Liver (tissue), 3 donors: ENCODE measurements around the gene CUEDC1.

ENCODE experiments used
- TAF1 ChIP-seq: conservative IDR thresholded peaks from 2 replicates; pipeline ENCODE4 v1.6.1; 2016; ENCODE audit warnings: antibody characterized with exemption, mild to moderate bottlenecking
- TF ChIP-seq, protein P1 (sequence below): fragments of 150-350 bp; IDR thresholded peaks from 2 replicates; pipeline ENCODE4 v1.5.1; 2017; ENCODE audit warnings: improper control_type of control experiment, low read depth, low read length; ENCODE audit not compliant: missing input control
- TF ChIP-seq, protein P2 (sequence below): IDR thresholded peaks from 2 replicates; pipeline ENCODE4 v1.6.1; 2016; ENCODE audit warnings: antibody characterized with exemption
- donor health status: healthy.
- donor health status: healthy.

DNA sequence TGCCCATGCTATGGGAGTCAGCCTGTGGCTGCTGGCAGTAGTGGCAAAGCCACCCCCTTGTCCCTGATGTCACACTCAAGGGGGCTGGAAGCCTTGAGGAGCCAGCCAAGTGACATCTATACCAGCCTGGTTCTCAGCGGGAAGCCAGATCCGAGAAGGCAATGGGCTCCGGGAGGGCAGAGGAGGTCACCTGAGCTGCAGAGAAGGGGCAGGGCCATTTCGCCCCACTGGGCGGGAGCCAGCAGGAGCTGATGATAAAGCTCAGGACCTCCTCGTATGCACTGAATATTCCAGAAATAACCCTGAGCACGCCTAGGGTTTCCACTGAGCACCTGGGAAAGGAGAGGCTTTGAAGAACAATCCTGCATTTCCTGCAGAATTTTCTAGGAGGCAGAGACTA, 124.3 kb downstream of the CUEDC1 start:
- TF ChIP-seq, protein P1, sequence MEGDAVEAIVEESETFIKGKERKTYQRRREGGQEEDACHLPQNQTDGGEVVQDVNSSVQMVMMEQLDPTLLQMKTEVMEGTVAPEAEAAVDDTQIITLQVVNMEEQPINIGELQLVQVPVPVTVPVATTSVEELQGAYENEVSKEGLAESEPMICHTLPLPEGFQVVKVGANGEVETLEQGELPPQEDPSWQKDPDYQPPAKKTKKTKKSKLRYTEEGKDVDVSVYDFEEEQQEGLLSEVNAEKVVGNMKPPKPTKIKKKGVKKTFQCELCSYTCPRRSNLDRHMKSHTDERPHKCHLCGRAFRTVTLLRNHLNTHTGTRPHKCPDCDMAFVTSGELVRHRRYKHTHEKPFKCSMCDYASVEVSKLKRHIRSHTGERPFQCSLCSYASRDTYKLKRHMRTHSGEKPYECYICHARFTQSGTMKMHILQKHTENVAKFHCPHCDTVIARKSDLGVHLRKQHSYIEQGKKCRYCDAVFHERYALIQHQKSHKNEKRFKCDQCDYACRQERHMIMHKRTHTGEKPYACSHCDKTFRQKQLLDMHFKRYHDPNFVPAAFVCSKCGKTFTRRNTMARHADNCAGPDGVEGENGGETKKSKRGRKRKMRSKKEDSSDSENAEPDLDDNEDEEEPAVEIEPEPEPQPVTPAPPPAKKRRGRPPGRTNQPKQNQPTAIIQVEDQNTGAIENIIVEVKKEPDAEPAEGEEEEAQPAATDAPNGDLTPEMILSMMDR: no peak
- TF ChIP-seq TAF1: no peak
- TF ChIP-seq, protein P2, sequence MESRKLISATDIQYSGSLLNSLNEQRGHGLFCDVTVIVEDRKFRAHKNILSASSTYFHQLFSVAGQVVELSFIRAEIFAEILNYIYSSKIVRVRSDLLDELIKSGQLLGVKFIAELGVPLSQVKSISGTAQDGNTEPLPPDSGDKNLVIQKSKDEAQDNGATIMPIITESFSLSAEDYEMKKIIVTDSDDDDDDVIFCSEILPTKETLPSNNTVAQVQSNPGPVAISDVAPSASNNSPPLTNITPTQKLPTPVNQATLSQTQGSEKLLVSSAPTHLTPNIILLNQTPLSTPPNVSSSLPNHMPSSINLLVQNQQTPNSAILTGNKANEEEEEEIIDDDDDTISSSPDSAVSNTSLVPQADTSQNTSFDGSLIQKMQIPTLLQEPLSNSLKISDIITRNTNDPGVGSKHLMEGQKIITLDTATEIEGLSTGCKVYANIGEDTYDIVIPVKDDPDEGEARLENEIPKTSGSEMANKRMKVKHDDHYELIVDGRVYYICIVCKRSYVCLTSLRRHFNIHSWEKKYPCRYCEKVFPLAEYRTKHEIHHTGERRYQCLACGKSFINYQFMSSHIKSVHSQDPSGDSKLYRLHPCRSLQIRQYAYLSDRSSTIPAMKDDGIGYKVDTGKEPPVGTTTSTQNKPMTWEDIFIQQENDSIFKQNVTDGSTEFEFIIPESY: no peak
